HL-60 (cell line): ENCODE measurements around the gene MCCC2.

Experiments
- DNase-seq, 2 experiments: peaks; one replicate each; pipeline ENCODE4 v3.0.0-alpha.2; 2010 to 2020; ENCODE audit warnings: low read depth in 1 of 2, low spot score in 1 of 2
- H3K27ac ChIP-seq: fragments of 250-450 bp; sonication (Bioruptor Pico); replicated peaks from 2 replicates; pipeline ENCODE4 v1.5.1; 2020; ENCODE audit warnings: mild to moderate bottlenecking, moderate library complexity
- H3K27me3 ChIP-seq: fragments of 250-450 bp; sonication (Bioruptor Pico); 2 replicates; pipeline ENCODE4 v1.5.1; 2021; ENCODE audit warnings: mild to moderate bottlenecking, moderate library complexity; ENCODE audit not compliant: insufficient read depth, poor library complexity, severe bottlenecking
- H3K4me3 ChIP-seq: replicated peaks from 2 replicates; pipeline ENCODE4 v1.5.1; 2011; ENCODE audit warnings: mild to moderate bottlenecking, control low read depth, low read length; ENCODE audit not compliant: insufficient read depth
- GABPA ChIP-seq: IDR thresholded peaks from 2 replicates; pipeline ENCODE4 v1.6.1; 2012; ENCODE audit warnings: low read depth
- POLR2AphosphoS5 ChIP-seq: IDR thresholded peaks from 2 replicates; pipeline ENCODE4 v1.6.1; 2012; ENCODE audit warnings: low read depth
- SPI1 ChIP-seq: IDR thresholded peaks from 2 replicates; pipeline ENCODE4 v1.6.1; 2012; ENCODE audit warnings: low read depth, mild to moderate bottlenecking, borderline replicate concordance
- TF ChIP-seq, protein P1 (sequence below): IDR thresholded peaks from one replicate; pipeline ENCODE4 v1.5.1; 2011; ENCODE audit warnings: low read length, control low read depth, inconsistent platforms; ENCODE audit not compliant: insufficient read depth
- TF ChIP-seq, protein P2 (sequence below): IDR thresholded peaks from 2 replicates; pipeline ENCODE4 v1.6.1; 2012; ENCODE audit warnings: low read depth; ENCODE audit not compliant: insufficient replicate concordance

The MCCC2 gene

DNA sequence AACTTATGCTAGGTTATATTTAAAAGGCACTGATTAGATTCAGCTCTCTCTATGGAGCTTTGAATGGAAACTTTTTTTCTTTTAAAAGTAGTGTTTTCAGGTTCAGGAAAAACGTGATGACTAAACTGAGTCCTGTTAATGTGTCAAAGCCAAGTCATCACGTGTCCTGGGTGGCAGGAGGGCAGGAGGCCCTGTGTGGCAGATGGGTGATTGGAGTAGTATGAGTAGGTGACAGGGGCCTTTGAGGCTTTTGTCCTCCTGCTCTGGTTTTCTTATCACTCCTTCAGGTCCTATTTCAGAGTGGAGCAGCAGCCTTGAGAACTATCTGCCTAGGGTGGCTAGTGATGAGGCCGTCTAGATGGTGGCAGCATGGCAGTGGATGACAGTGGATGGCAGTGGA lies 114.3 kb downstream of the MCCC2 start:
- TF ChIP-seq, protein P1, sequence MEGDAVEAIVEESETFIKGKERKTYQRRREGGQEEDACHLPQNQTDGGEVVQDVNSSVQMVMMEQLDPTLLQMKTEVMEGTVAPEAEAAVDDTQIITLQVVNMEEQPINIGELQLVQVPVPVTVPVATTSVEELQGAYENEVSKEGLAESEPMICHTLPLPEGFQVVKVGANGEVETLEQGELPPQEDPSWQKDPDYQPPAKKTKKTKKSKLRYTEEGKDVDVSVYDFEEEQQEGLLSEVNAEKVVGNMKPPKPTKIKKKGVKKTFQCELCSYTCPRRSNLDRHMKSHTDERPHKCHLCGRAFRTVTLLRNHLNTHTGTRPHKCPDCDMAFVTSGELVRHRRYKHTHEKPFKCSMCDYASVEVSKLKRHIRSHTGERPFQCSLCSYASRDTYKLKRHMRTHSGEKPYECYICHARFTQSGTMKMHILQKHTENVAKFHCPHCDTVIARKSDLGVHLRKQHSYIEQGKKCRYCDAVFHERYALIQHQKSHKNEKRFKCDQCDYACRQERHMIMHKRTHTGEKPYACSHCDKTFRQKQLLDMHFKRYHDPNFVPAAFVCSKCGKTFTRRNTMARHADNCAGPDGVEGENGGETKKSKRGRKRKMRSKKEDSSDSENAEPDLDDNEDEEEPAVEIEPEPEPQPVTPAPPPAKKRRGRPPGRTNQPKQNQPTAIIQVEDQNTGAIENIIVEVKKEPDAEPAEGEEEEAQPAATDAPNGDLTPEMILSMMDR, result no peak
- TF ChIP-seq POLR2AphosphoS5, result no peak
- TF ChIP-seq GABPA, result no peak
- TF ChIP-seq, protein P2, sequence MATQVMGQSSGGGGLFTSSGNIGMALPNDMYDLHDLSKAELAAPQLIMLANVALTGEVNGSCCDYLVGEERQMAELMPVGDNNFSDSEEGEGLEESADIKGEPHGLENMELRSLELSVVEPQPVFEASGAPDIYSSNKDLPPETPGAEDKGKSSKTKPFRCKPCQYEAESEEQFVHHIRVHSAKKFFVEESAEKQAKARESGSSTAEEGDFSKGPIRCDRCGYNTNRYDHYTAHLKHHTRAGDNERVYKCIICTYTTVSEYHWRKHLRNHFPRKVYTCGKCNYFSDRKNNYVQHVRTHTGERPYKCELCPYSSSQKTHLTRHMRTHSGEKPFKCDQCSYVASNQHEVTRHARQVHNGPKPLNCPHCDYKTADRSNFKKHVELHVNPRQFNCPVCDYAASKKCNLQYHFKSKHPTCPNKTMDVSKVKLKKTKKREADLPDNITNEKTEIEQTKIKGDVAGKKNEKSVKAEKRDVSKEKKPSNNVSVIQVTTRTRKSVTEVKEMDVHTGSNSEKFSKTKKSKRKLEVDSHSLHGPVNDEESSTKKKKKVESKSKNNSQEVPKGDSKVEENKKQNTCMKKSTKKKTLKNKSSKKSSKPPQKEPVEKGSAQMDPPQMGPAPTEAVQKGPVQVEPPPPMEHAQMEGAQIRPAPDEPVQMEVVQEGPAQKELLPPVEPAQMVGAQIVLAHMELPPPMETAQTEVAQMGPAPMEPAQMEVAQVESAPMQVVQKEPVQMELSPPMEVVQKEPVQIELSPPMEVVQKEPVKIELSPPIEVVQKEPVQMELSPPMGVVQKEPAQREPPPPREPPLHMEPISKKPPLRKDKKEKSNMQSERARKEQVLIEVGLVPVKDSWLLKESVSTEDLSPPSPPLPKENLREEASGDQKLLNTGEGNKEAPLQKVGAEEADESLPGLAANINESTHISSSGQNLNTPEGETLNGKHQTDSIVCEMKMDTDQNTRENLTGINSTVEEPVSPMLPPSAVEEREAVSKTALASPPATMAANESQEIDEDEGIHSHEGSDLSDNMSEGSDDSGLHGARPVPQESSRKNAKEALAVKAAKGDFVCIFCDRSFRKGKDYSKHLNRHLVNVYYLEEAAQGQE, result no peak
- TF ChIP-seq SPI1, result no peak
- no peaks in the 10 kb centered on the region for H3K27me3 ChIP-seq
- no peak overlapping the region for H3K27ac ChIP-seq
- DNase-seq, result no peak
- no peak overlapping the region for H3K4me3 ChIP-seq

DNA sequence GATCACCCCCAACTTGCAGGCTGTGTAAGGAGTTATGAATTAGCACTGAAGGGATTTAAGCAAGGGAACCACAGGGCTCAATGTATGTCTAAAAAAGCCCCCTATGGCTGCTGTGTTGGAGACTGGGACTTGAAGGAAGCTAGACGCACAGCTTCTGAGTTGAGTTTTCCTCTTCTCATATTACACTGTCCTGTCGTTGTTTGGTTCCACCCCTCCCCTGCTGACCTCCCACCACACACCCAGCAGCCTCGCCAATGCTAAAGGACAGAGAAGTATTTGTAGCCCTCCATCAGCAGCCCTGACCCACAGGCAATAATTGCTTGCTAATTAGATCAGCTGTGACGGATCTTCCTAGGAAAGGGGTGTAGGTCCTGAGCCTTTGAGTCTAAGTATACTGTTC lies 116.8 kb downstream of the MCCC2 start:
- DNase-seq, result no peak
- H3K27me3 ChIP-seq, result no peaks in the 10 kb centered on the region
- no peak for TF ChIP-seq POLR2AphosphoS5
- no peak for TF ChIP-seq GABPA
- TF ChIP-seq, protein P1, result no peak
- TF ChIP-seq, protein P2, result no peak
- no peak for TF ChIP-seq SPI1
- no peak overlapping the region for H3K4me3 ChIP-seq
- H3K27ac ChIP-seq, result no peak overlapping the region

DNA sequence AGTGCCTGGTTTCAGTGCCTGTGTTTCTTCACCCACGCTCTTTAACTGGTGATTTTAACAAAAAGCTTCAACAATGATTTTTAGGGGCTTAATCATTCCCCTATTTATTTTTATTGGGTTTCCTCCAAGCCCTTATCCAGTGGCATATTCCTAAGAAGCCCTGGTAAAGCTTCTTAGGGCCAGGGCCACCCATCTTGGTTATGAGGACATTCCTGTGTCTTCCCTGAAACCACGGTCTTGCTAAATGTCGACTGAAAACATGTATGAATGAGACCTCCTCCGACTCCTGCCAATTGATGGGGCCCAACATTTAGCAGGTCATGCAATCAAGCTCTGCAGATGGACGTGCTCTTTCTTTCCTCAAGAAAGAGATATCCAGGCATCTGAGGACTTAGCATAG lies 118.3 kb downstream of the MCCC2 start:
- TF ChIP-seq POLR2AphosphoS5 (no peak), GABPA (no peak), SPI1 (no peak)
- TF ChIP-seq, protein P2, result no peak
- TF ChIP-seq, protein P1, result no peak

More for the DNA sequence above, 118.3 kb downstream of the MCCC2 start:
- no peak for DNase-seq
- H3K27me3 ChIP-seq, result no peaks in the 10 kb centered on the region
- H3K27ac ChIP-seq, result no peak overlapping the region
- no peak overlapping the region for H3K4me3 ChIP-seq
